GM19372 (cell line): ENCODE measurements around the gene VASN.

Experiments used
- ATAC-seq: cut with Tn5 transposase; IDR thresholded peaks from one replicate; pipeline ENCODE4 v1.9.1; 2021; ENCODE audit warnings: mild to moderate bottlenecking, low read depth, moderate library complexity; ENCODE audit not compliant: unreplicated experiment

VASN gene

DNA sequence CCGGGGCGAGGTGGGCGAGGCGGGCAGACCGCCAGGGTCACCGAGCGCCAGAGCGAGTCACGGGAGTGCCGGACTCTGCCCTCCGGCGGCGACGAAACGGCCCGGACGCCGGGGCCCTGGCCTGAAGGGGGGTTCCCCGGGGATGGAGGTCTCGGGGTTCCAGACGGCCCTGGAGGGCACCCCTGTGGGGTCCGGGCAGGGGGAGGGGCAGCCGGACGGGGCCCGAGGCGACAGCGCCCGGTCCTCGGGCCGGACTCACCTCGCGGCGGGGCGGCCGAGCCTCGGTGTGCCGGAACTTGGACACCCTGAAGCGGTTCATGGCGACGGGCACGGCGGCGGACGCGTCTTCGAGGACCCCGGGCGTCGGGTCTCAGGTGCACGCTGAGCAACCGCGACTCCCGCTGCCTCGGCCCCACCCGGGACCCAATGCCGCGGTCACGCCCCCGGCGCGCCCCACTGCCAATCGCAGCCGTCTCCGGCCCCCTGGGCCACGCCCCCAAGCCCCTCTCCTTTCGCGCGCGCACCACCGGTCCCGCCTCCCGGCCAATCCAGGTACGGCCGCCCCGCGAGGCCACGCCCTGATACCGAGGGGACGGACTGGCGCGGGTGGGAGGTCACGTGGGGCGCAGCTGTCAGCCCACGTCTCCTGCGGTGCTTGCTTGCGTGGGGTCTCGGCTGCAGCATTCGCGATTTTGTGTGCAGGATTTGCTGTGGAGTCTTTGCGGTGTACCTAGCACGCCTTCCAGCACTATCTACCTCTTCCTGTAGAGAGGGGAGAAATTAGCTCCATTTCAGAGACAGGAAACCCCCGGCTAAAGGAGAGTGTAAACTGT, 44.8 kb downstream of the VASN start, which contains the start of gene CORO7:
TSS of gene CORO7 (minus strand) at position 397 of the 833 bp plus-strand sequence. CDS start at position 319, 78 bp downstream.
- peak; percentile 72 for ATAC-seq

DNA sequence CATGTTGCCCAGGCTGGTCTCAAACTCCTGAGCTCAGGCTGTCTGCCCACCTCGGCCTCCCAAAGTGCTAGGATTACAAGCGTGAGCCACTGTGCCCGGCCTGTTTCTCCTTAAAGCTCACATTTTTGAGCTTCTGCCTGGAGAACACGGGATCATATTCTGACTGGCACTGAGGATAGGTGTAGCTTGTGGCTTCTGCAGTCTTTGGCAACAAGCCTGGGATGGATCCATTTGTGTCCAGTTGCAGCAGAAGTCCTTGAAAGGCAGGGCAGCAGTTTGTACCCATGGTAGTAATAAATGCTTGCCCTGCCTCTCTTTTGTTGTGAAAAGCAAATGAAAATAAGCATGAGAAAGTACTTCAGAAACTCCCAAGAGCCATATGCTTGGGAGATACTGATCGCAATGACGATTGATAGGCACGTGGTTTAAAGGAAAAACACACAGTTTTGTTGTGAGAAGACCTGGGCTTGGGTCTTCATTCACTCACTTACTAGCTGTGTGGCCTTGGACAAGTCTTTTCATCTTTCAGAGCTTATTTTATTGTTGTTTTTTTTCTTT, 47.8 kb downstream of the VASN start:
- ATAC-seq, result no peak

DNA sequence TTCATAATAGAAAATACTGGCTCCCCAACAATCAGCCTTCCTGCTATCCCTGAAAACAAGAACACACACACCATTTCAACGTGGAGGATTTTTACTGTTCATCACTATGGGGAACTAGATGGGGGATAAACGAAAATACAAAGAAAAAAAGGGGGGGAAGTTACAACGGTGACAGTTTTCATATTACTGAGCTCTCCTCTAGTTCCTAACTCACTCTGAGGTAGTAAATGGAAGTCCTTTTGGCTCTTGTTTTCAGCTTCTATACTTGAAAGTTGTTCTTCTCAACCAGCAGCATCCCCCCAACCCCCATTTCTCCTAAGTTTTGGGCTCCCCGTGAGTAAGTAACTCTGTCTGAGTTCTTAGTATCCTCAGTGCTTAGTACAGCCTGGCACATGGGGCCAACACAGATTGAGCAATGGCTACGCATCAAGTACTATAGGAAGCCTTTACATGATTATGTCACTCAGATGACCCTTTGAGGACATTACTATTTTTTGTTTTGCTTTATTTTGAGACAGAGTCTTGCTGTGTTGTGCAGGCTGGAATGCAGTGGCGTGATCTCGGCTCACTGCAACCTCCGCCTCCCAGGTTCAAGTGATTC, 49.0 kb downstream of the VASN start:
- no peak for ATAC-seq

DNA sequence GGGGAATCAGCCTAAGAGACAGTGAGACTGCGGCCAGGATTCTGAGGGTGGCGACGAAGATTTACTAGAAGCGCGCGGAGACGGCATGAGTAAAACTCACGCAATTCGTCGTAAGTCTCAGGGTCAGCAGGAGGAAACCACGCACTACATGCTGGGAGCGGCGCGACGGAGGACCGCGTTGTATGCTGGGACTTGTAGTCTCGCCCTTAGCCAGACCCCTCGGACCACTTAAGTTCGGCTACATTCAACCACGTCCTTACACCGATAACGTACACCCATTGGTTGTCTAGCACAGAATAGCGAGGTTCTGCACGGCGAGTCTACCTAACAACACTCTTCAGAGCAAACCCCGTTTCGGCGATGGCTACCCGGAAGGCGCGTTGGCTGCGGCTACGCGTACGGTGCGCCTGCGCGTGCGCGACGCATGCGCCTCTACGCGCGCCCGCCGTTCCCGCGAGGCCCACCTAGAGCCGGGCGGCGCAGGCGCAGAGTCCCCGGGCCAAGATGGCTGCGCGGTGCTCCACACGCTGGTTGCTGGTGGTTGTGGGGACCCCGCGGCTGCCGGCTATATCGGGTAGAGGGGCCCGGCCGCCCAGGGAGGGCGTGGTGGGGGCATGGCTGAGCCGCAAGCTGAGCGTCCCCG, 53.9 kb downstream of the VASN start, which contains the start of gene DNAJA3:
TSS of gene DNAJA3 (plus strand) at position 491 of the 643 bp plus-strand sequence. CDS start at position 505, 14 bp downstream.
- peak; percentile 89 for ATAC-seq

DNA sequence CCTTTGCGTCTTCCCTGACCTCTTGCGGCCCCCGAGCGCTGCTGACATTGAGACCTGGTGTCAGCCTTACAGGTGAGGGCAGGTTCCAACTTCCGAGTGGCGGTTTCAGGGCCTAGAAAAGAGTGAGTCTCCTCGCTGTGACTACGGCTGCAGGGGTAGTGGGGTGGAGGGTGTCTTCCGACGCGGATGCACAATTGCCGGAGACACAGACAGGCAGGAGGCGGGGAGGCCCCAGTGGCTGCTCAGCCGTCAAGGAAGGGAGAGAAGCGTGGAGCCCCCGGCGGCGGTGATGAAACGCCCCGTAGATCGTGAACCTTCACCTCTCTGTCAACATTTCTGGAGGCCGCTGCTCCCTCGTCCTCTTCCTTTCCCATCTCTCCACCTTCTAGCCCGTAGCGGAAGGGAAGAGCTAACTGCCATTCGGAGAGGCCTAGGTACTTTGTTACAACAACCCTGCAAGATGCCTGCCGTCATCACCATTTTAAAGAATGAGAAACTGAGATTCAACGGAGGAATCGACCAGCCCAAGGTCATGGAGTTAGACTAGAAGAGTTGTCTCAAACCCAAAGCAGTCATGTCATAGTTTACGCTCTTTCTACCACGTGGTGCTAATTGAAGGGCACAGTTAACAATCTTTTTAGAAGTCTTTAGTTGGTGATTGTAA, 54.5 kb downstream of the VASN start:
- peak; percentile 23 for ATAC-seq

DNA sequence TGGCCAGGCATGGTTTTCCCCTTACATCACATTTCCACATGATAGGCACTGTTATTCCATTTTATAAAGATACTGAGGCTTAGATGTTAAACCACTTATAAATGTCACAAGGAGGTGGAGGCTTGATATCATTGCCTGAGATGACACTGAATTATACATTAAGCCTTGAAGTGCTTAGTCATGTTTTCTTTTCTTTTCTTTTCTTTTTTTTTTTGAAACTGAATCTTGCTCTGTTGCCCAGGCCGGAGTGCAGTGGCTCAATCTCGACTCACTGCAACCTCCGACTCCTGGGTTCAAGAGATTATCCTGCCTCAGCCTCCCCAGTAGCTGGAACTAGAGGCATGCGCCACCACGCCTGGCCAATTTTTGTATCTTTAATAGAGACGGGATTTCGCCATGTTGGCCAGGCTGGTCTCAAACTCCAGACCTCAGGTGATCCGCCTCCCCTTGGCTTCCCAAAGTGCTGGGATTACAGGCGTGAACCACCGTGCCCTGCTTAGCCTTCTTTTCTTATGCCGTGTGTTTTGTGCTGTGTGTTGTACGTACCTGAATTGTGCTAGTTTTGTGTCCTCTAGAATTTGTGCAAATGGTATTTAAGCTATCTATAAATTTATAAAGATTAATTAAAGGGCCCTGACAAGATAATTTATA, 55.2 kb downstream of the VASN start:
- ATAC-seq, result no peak

DNA sequence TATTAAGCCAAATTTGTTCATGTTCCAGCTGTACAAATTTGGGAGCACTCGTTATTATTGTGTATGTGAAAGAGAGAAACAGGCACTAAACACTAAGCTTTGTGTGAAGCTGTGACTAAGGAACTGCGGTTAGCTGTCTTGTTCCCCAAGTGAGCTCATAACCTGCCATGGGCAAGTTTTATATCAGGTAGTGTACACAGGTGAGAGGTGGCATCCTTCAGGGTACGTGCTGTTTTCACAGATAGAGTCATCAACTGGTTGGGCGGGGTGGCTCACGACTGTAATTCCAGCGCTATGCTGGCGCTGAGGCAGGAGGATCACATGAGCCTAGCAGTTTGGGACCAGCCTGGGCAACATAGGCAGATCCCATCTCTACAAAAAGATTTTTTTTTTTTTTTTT, 56.9 kb downstream of the VASN start:
- no peak for ATAC-seq

DNA sequence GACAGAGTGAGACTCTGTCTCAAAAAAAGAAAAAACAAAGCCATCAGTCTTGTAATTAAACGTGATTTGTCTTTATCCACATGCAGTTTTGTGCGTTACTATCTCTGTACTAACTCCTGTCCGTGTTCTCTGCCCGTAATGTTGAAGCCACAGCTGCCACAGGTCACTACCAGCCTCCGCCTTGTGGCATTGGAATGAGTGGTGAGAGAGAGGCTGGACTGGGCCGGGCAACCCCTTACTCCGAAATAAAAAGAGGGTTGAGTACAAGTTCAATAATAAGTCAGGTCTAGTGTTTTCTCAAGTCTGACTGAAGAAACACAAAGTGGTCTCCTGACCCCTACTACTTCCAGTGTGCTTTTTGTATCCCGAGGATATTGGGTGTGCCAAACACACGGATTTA, 59.4 kb downstream of the VASN start:
- ATAC-seq, result no peak
